Measurements from ENCODE around the gene TET2.

DNA sequence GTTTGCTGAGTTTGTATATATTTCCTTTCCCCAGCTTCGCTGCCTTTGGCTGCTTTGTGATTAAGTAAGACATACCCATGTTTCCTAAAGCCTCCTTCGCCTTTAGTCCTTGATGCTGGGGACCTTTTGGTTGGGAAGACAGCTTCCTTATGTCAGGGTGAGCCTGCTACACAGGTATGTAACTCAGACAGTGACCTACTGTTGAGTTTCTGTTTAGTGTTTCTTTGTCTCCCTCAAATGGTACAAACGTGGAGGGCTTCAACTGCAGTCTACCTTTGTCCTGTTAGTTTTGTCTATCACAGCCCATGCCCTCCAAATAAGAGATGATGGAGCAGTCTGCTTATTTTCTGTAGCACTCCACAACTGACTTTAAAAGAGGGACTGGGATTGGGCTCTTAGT, 59.5 kb downstream of the TET2 start:
- TF ChIP-seq, protein P1, sequence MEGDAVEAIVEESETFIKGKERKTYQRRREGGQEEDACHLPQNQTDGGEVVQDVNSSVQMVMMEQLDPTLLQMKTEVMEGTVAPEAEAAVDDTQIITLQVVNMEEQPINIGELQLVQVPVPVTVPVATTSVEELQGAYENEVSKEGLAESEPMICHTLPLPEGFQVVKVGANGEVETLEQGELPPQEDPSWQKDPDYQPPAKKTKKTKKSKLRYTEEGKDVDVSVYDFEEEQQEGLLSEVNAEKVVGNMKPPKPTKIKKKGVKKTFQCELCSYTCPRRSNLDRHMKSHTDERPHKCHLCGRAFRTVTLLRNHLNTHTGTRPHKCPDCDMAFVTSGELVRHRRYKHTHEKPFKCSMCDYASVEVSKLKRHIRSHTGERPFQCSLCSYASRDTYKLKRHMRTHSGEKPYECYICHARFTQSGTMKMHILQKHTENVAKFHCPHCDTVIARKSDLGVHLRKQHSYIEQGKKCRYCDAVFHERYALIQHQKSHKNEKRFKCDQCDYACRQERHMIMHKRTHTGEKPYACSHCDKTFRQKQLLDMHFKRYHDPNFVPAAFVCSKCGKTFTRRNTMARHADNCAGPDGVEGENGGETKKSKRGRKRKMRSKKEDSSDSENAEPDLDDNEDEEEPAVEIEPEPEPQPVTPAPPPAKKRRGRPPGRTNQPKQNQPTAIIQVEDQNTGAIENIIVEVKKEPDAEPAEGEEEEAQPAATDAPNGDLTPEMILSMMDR (IDR thresholded peaks at IDR 0.05), result no peak
- no peak for TF ChIP-seq POLR2A (IDR thresholded peaks at IDR 0.05)
